ENCODE measurements around the gene SPEM3. TPM values are rescaled to one million over a fixed set of nuclear protein-coding genes. Genes with fewer than 3 reads are reported as not detected.
A peak's percentile ranks its signal among the peaks of the same experiment; 100 is the strongest.

Gene SPEM3
- polyA plus RNA-seq, 3 donors = not detected

DNA sequence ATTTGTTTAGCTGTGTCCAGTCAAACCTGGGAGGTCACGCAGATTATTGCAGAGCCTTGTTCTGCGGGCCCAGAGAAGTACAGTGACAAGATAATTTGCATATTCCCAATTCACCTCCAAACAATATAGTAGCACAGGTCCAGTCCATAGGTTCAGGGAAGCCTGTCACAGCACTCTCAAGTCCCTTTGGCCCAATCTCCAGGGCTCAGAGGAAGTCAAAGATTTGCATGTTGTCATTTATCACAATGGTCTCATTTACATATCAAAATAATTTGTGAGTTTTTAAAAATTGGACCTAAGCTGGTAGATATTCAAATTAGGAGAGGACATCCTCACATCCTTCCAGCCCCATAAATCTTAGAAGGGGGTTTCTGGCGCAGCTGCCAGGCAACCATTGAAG is 38.8 kb downstream of the SPEM3 start:
- H3K9me3 ChIP-seq (replicated peaks in 1 of 2; ENCODE audit: control insufficient read depth in 1 of 2, insufficient read depth in 1 of 2, low read length in 2 of 2) = no peaks in the 10 kb centered on the region

DNA sequence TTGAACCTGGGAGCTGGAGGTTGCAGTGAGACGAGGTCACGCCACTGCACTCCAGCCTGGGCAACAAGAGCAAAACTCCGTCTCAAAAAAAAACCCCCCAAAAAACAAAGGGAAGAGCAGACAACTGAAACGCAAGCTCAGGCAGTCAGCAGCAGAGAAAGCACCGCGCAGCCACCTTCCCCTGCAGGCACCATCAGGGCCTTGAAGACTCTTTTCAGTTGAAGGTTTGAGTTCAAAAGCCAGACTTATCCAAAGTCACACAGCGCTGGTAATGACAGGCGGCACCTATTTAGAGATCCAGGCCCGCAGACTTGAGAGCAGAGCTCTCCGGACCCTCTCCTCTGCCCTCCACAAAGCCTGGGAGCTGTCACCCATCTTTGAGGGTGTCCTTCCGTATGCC is 39.6 kb downstream of the SPEM3 start:
- peaks cover 26% of the 10 kb centered on the region for H3K4me1 Mint-ChIP-seq
- Histone ChIP-seq H4K20me1 (ENCODE audit: insufficient read depth, low read length) (no peaks in the 10 kb centered on the region), H3K9me3 (replicated peaks in 1 of 2; ENCODE audit: control insufficient read depth in 1 of 2, insufficient read depth in 1 of 2, low read length in 2 of 2) (no peaks in the 10 kb centered on the region), H3K27ac (ENCODE audit: low read depth in 1 of 2, low read length in 2 of 2) (no peak overlapping the region), H3K4me1 (ENCODE audit: control insufficient read depth in 1 of 2, insufficient read depth in 2 of 2, low read length in 2 of 2) (peaks cover 21 to 28% of the 10 kb centered on the region in 2 donors), H3K79me2 (ENCODE audit: insufficient read depth, low read length) (peaks cover 28% of the 10 kb centered on the region), H2AFZ (ENCODE audit: insufficient read depth, low read depth, low read length, poor library complexity, severe bottlenecking) (no peak overlapping the region), H3K27me3 (ENCODE audit: control insufficient read depth in 2 of 2, insufficient read depth in 2 of 2, low read length in 2 of 2) (no peaks in the 10 kb centered on the region), H3K36me3 (replicated peaks in 1 of 2; ENCODE audit: control insufficient read depth in 1 of 2, insufficient read depth in 2 of 2, low read length in 2 of 2) (peaks cover 14 to 20% of the 10 kb centered on the region in 2 donors), H3K4me3 (replicated peaks in 1 of 3; ENCODE audit: low read depth in 2 of 3, low read length in 3 of 3) (no peak overlapping the region), H3K4me2 (replicated peaks; ENCODE audit: extremely low read depth, low read length, poor library complexity, severe bottlenecking) (no peak overlapping the region), H3K9ac (ENCODE audit: insufficient read depth, low read length, poor library complexity, severe bottlenecking) (no peak overlapping the region)
- 98% methylated on average over 9 of the region's 11 CpGs for WGBS (ENCODE audit: insufficient coverage)
- no peak overlapping the region for H3K4me3 Mint-ChIP-seq
- peak overlapping the region in 2 of 7 donors; percentile 32 to 88 for H3K27ac Mint-ChIP-seq
- no peak for TF ChIP-seq CTCF (IDR thresholded peaks at IDR 0.05)
- DNase-seq = no peak
- intact Hi-C loops (cut with micrococcal nuclease) = no loop called here
- H3K9me3 Mint-ChIP-seq = no peaks in the 10 kb centered on the region
- H3K27me3 Mint-ChIP-seq (ENCODE audit: low read depth in 3 of 3) = no peaks in the 10 kb centered on the region
- H3K36me3 Mint-ChIP-seq = peaks cover 18 to 32% of the 10 kb centered on the region in 2 donors

More for the DNA sequence above, 38.8 kb downstream of the SPEM3 start:
- peak overlapping the region; percentile 60 for H2AFZ ChIP-seq (ENCODE audit: insufficient read depth, low read depth, low read length, poor library complexity, severe bottlenecking)
- no peaks in the 10 kb centered on the region for H3K27me3 ChIP-seq (ENCODE audit: control insufficient read depth in 2 of 2, insufficient read depth in 2 of 2, low read length in 2 of 2)
- peaks cover 24% of the 10 kb centered on the region for H3K79me2 ChIP-seq (ENCODE audit: insufficient read depth, low read length)
- intact Hi-C loops (cut with micrococcal nuclease) = no loop called here
- H3K27ac ChIP-seq (ENCODE audit: low read depth in 1 of 2, low read length in 2 of 2) = peak overlapping the region; percentile 80 to 85
- H4K20me1 ChIP-seq (ENCODE audit: insufficient read depth, low read length) = no peaks in the 10 kb centered on the region
- Mint-ChIP-seq H3K4me1 (peaks cover 26% of the 10 kb centered on the region), H3K36me3 (peaks cover 20 to 38% of the 10 kb centered on the region in 2 donors), H3K4me3 (no peak overlapping the region), H3K27ac (peak overlapping the region; percentile 88 to 97 (median 94)), H3K9me3 (no peaks in the 10 kb centered on the region), H3K27me3 (ENCODE audit: low read depth in 3 of 3) (no peaks in the 10 kb centered on the region)
- WGBS (ENCODE audit: insufficient coverage) = 65% methylated on average over 2 of the region's 3 CpGs
- H3K4me3 ChIP-seq (replicated peaks in 1 of 3; ENCODE audit: low read depth in 2 of 3, low read length in 3 of 3) = peak overlapping the region in 1 of 3 experiments; percentile 46
- DNase-seq = no peak
- peaks cover 21 to 28% of the 10 kb centered on the region in 2 donors for H3K4me1 ChIP-seq (ENCODE audit: control insufficient read depth in 1 of 2, insufficient read depth in 2 of 2, low read length in 2 of 2)
- H3K9ac ChIP-seq (ENCODE audit: insufficient read depth, low read length, poor library complexity, severe bottlenecking) = peak overlapping the region; percentile 37
- no peak for TF ChIP-seq CTCF (IDR thresholded peaks at IDR 0.05)
- H3K36me3 ChIP-seq (replicated peaks in 1 of 2; ENCODE audit: control insufficient read depth in 1 of 2, insufficient read depth in 2 of 2, low read length in 2 of 2) = peaks cover 19 to 28% of the 10 kb centered on the region in 2 donors
- peak overlapping the region; percentile 63 for H3K4me2 ChIP-seq (replicated peaks; ENCODE audit: extremely low read depth, low read length, poor library complexity, severe bottlenecking)
